ENCODE data around the gene CCDC192.

The CCDC192 gene

DNA sequence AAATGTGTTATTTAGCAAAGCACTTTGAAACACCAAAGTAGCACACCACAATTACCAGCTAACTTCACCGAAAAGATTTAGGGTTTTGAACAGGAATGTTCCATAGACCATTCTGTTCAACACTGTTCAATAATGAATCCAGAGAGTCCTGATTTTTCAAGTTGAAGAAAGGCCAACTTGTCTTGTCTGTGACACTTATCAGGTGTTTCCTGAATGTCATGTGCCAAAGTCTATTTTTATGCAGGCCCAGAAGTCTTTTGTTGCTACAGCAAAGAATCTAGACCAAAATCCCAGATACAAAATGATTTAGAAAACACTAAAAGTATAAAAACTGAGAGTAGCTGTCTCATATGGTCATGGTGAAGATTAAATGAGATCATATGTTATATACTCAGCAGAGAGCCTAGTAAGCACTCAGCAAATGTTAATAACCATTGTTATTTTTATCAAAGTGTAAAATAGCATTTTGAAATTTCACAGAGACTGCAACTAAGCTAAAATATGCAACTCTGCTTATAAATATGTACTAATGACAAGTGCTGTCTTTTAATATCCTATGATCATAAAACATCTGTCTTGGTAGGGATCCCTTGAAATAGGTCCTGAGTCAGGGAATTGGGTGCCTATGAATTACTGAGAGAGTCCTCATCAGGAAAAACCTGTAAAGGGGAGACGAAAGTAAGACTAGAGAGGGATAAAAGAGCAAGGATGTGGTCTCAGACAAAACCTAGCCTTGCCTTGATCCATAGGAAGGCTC lies 258.0 kb downstream of the CCDC192 start:
- DNase-seq, result no peak

GRCh38 chr5:127961763-127962145 lies 258.6 kb downstream of the CCDC192 start:
- no peak for DNase-seq

DNA sequence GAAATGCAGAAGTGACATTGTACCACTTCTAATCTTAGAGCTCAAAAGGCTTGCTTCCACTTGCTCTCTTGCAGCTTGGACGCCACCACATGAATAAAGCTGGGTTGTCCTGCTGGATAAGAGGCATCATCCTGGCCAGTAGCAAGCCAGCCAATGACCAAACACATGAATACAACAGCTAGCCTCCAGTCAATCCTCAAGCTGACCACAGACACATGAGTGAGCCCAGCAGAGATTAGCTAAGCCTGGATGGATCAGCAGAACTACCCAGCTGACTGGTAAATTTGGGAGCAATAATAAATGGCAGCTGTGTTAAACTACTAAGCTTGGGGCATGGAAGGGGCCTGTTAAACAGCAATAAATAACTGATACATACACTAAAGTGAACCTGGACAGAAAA lies 259.3 kb downstream of the CCDC192 start:
- no peak for DNase-seq

DNA sequence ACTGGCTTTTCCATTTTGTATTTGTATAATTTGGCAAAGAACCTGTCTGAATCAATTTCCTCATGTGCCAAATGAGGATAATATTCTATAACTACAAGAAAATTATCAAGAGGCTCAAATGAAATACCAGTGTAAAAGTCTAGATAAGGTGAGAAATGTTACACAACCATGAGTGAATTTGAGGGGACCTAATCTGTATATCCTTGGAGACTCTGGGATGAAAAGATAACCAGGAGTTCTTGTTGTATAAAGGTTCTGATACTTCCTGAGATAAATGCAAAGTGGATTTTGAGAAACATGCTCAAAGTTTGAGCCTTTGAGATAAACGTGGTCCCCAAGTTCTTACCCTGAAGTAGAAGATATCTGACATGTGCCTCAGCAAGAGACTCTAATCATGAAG lies 260.0 kb downstream of the CCDC192 start:
- no peak for DNase-seq

- DNase-seq, result no peak
Observed at GRCh38 chr5:127963931-127964330, 260.7 kb downstream of the CCDC192 start.

DNA sequence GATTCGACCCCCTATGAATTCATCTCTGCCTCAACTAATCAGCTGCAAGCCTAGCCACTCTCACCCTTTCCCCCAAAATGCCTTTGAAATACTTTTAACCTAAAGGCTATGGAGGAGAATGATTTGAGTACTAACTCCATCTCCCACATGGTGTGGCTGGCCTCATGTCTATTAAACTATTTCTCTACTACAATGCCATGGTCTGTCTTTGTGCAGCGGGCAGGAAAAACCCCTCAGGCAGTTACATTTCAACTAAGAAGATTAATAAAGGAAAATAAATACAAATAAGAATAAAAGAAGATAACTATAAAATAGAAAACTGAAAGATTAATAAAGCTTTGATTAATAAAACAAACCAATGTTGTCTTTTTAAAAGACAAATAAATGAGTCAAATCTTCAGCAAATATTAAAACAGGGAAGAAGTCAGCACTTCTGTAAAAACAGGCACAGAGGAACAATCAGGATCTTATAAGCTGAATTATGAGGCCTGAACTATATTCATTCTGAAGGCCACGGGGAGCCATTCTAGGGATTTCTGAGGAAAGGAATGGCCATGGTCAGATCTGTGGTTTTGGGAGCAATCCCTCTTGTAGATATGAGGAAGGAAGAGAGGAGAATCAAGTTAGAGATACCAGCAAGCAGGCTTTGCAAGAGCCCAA lies 264.3 kb downstream of the CCDC192 start:
- no peak for DNase-seq

DNA sequence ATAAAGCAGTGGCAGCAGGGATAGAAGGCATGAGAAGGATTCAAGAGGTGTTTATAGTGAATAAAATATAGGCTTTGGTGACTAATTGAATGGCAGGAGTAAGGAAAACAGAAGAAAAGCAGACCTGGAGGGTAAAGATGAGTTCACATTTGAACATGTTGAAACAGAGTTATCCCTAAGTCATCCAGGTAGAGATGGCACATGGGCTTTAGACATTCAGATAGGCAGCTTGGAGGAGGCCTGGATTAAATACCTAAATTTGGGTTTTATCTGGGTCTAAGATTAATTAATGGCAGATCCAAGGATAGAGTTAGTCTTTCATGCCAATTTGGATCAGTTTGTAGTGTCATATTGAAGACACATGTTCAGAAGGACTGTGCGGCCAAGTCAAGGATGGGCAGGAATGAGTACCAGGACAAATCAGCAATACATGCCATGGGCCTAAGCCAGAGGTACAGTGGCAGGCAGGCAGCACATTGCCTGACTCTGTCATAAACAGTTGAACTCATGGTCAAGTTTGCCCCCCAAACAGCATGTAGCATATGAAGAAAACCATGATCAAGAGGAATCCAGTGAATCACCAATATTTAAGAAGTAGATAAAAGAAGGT lies 264.9 kb downstream of the CCDC192 start:
- no peak for DNase-seq

DNA sequence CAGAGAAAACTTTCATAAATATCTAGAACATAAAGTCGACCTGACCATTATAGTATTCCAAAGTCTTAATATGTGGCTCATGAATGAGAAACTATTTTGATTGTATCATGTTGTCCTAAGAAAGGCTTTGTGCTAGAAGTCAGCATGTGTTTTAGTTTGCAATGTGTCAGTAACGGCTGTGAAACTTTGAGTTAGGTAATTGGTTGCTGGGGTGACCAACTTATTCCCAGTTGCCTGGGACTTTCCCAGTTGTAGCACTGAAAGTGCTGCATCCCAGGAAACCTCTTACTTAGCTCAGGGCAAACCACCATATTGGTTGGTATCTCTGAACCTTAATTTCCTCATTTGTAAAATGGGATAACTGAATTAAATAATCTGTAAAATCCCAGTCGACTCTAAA lies 265.8 kb downstream of the CCDC192 start:
- DNase-seq, result no peak

DNA sequence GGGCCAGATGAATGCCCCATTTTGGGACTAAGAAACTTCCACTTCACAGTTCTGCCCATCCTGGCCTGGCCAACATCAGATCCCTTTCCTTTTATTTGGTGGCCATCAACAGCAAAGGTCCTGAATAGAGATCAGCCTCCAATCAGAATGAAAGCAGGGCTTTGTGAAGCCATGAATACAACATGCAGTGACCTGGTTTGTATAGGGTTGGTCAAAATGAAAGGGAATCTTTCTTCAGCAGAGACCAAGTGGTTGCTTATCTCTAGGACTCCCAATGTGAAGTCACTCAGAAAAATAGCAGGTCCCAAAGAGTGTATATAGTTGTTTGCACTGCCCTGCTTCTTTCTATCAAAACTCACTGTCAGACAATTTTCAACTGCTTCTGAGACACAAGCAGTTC lies 266.5 kb downstream of the CCDC192 start:
- DNase-seq, result no peak

GRCh38 chr5:127970081-127970480 lies 266.9 kb downstream of the CCDC192 start:
- DNase-seq, result no peak

DNA sequence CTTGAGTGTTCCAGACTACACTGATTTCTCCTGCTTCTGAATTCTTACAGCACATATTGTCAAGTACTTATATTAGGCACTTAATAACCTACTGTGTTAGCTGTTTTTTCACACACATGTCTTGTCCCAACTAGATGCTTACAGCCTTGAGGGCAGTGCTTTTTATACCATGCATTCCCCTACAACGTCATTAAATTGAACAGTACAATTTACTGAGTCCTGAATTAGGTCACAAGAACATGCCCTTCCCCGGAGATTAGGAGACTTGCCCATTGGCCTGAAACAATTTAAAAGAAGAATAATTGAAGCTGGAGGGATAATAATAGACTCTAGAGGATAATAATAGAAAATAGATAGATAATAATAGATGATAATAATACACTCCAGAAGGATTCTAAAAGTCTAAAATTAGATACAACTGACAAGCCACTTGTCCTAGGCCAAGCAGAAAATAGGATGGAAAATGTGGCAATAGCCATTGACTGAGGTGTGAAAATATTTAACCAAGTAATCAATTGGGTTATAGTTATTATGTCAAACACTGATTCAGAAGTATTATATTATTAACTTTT lies 267.7 kb downstream of the CCDC192 start:
- no peak for DNase-seq

- DNase-seq, result no peak
Observed at GRCh38 chr5:127975961-127976360, 272.8 kb downstream of the CCDC192 start.

DNA sequence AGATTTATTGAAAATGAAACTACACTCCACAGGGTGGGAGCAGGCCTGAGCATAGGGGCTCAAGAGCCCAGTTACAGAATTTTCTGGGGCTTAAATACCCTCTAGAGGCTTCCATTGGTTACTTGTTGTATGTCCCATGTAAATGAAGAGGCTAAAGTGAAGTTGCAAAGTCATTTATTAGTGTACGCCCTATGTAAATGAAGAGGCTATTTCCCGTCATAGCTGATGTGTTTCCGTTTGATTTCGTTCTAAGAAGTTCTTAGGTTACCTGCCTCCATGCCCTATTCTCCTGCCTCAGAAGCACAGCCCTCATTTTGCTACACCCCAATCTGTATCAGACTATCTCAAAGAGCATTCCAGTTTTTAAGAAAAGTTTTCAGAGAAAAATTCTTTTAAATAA lies 273.3 kb downstream of the CCDC192 start:
- DNase-seq, result no peak

DNA sequence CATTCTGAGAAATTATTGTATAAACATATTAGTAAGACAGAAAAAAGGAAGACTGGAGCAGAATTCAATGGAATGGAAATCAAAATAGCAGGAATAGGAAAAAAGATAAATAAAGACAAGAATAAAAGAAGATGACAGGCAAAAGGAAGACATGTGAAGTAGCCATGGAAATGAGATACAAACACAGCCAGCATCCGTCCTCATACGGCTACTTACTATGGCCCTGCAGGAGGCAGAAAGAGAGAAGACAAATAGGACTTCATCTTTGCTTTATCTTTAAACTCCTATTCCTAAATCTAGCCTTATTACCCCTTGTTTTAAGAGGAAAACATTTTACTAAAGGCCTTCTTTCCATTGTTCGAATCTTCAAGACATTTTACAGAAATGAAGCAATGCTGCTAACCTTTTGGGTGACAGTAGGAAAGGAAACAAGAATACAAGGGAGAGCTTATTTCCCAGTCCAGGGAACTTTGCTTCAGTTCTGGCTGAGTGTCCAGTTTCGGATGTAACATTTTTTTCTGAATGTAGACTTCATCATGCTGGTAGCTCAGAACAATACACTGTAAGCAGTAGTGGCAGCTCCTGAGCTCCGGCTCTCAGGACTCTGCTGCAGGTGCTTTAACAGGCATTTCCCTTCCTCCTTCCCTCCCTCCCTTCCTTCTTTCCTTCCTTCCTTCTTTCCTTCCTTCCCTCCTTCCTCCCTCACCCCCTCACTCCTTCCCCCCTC lies 274.0 kb downstream of the CCDC192 start:
- DNase-seq, result no peak

GRCh38 chr5:127978738-127979300 lies 275.6 kb downstream of the CCDC192 start:
- DNase-seq, result no peak

- DNase-seq, result no peak
Observed at GRCh38 chr5:127979475-127979874, 276.3 kb downstream of the CCDC192 start.

- DNase-seq, result no peak
Observed at GRCh38 chr5:127980843-127981242, 277.7 kb downstream of the CCDC192 start.

DNA sequence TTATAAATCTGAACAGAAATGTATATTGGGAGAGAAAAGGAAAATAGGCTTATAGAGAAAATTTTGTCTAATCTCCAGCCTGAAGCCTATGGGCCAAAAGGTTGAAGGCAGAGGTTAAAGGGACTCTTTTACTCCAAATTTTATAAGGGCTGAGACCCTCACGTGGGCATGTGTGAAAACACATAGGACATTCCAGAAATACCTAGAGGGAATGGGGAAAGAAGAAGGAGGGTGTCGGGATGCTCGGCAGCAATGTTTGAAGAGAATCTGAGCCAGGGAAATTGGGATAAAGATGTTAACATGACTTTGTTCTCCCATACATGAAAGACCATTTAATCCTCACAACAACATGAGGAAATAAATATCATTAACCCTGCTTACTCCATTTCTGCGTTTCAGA lies 278.3 kb downstream of the CCDC192 start:
- DNase-seq, result no peak

- no peak for DNase-seq
Observed at GRCh38 chr5:127985811-127986325, 282.7 kb downstream of the CCDC192 start.

GRCh38 chr5:127987354-127988145 lies 284.4 kb downstream of the CCDC192 start:
- DNase-seq, result no peak

DNA sequence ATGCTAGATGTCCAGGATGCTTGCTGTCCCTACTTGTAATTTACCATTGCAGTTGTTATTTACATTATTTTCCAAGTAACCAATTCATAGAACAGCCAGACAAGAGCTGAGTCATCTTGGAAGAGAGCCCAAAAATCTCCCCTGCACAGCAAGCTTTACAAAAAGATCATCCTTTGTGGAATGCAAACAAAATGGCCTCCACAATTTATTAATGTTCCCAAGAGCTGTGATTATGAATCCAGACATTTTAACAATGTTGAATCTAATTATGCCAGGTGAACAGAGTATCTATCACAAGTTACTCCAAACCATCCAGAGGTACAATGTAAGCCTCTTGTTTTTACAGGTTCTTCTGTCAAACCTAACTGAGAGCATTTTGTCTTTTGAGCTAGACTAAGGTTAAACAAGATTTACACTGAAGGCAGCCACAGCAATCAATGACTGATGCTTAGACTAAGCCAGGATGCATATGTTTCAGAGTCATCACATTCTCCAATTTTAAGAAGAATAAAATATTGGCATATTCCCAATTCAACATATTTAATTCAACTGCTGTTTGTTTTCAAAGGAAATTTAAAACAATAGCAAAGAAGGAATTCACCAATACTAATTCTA lies 285.1 kb downstream of the CCDC192 start:
- peak; percentile 39 for DNase-seq

Data from NCI-H1694 (cell line).